Measurements from ENCODE around the gene TVP23A.

- TF ChIP-seq, protein P1, sequence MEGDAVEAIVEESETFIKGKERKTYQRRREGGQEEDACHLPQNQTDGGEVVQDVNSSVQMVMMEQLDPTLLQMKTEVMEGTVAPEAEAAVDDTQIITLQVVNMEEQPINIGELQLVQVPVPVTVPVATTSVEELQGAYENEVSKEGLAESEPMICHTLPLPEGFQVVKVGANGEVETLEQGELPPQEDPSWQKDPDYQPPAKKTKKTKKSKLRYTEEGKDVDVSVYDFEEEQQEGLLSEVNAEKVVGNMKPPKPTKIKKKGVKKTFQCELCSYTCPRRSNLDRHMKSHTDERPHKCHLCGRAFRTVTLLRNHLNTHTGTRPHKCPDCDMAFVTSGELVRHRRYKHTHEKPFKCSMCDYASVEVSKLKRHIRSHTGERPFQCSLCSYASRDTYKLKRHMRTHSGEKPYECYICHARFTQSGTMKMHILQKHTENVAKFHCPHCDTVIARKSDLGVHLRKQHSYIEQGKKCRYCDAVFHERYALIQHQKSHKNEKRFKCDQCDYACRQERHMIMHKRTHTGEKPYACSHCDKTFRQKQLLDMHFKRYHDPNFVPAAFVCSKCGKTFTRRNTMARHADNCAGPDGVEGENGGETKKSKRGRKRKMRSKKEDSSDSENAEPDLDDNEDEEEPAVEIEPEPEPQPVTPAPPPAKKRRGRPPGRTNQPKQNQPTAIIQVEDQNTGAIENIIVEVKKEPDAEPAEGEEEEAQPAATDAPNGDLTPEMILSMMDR (IDR thresholded peaks at IDR 0.05), result no peak
- no peak for TF ChIP-seq POLR2A (IDR thresholded peaks at IDR 0.05)
These were observed 4.1 kb upstream of the TVP23A start for GRCh38 chr16:10822702-10823101.

Measured in gastroesophageal sphincter (tissue), 3 donors.